WTC11 (cell line): ENCODE results near the gene C4orf50. TPM values are rescaled to one million over a fixed set of nuclear protein-coding genes. Genes with fewer than 3 reads are reported as not detected.
A peak's percentile ranks its signal among the peaks of the same experiment; 100 is the strongest.

Source experiments
- ATAC-seq: fragments of 200-7000 bp; cut with Tn5 transposase; 2 replicates; pipeline ENCODE4 v1.10.0; 2021; ENCODE audit warnings: mild to moderate bottlenecking, moderate library complexity
- Bru-seq: library from RNA; stranded (reverse); fragments of 400-500 nt; gene quantifications from one replicate; lab custom pipeline; 2021; lab: Mats Ljungman, UMichigan
- CTCF ChIA-PET: fragments of 300-600 bp; sonication (Branson Sonifier 250); formaldehyde crosslinking; loops from one replicate; lab custom pipeline; 2021; ENCODE audit warnings: antibody characterized with exemption; lab: Charles Lee
- POLR2A ChIA-PET: fragments of 350-600 bp; sonication (Branson Sonifier 250); formaldehyde crosslinking; loops from one replicate; lab custom pipeline; 2021; ENCODE audit warnings: antibody characterized with exemption; lab: Charles Lee
- DNase-seq: peaks from one replicate; pipeline ENCODE4 v3.0.0; 2021; ENCODE audit warnings: low spot score
- H3K27ac Mint-ChIP-seq: 2 replicates; pipeline ENCODE4 v1.8.0; 2021; ENCODE audit warnings: mixed read lengths
- H3K27me3 Mint-ChIP-seq: 2 replicates; pipeline ENCODE4 v1.8.0; 2021; ENCODE audit warnings: low read depth, mild to moderate bottlenecking, moderate library complexity, mixed read lengths
- H3K36me3 Mint-ChIP-seq: 2 replicates; pipeline ENCODE4 v1.8.0; 2021; ENCODE audit warnings: mixed read lengths
- H3K4me1 Mint-ChIP-seq: 2 replicates; pipeline ENCODE4 v1.8.0; 2022; ENCODE audit warnings: mixed read lengths
- H3K4me3 Mint-ChIP-seq: 2 replicates; pipeline ENCODE4 v1.8.0; 2021; ENCODE audit warnings: mild to moderate bottlenecking, moderate library complexity, mixed read lengths
- H3K9me3 Mint-ChIP-seq: 2 replicates; pipeline ENCODE4 v1.8.0; 2021; ENCODE audit warnings: mixed read lengths
- FOXJ3 ChIP-seq: sonication (generic); formaldehyde crosslinking; IDR thresholded peaks from 2 replicates; pipeline ENCODE4 v1.9.0; 2021; ENCODE audit warnings: missing genetic modification reagents, mild to moderate bottlenecking, borderline replicate concordance
- GABPB1 ChIP-seq: sonication (generic); formaldehyde crosslinking; IDR thresholded peaks from 2 replicates; pipeline ENCODE4 v1.8.1; 2023; ENCODE audit warnings: mild to moderate bottlenecking, missing genetic modification reagents
- HMGA2 ChIP-seq: fragments of 250-450 bp; sonication (Bioruptor Pico); IDR thresholded peaks from 2 replicates; pipeline ENCODE4 v1.4.0; 2021; ENCODE audit warnings: mild to moderate bottlenecking, moderate library complexity
- OVOL2 ChIP-seq: fragments of 250-450 bp; sonication (Bioruptor Pico); IDR thresholded peaks from 2 replicates; pipeline ENCODE4 v1.9.0; 2021; ENCODE audit warnings: mild to moderate bottlenecking, borderline replicate concordance
- SMAD4 ChIP-seq: sonication (generic); formaldehyde crosslinking; IDR thresholded peaks from 2 replicates; pipeline ENCODE4 v1.8.0; 2022; ENCODE audit warnings: mild to moderate bottlenecking, missing genetic modification reagents
- TEAD4 ChIP-seq: sonication (generic); formaldehyde crosslinking; IDR thresholded peaks from 2 replicates; pipeline ENCODE4 v1.8.0; 2022; ENCODE audit warnings: mild to moderate bottlenecking, missing genetic modification reagents
- ZNF138 ChIP-seq: sonication (generic); formaldehyde crosslinking; conservative IDR thresholded peaks from 2 replicates; pipeline ENCODE4 v1.8.1; 2022; ENCODE audit warnings: mild to moderate bottlenecking, moderate library complexity, missing genetic modification reagents
- long read RNA-seq, 3 experiments: library from RNA in 1 of 3; library from capped mRNA in 1 of 3; library from polyadenylated mRNA in 1 of 3; unstranded in 2 of 3; stranded (forward) in 1 of 3; transcript quantifications; one replicate each; pipeline ENCODE4 v2.0.0, GENCODE V29; 2021
- total RNA-seq: library from RNA; stranded (reverse); gene quantifications from 3 replicates; pipeline ENCODE4 v1.2.3, GENCODE V29; 2021
- TF ChIP-seq, protein P1 (sequence below): sonication (generic); formaldehyde crosslinking; IDR thresholded peaks from 2 replicates; pipeline ENCODE4 v1.8.0; 2022; ENCODE audit warnings: mild to moderate bottlenecking, missing genetic modification reagents
- TF ChIP-seq, protein P2 (sequence below): fragments of 250-450 bp; sonication (Bioruptor Pico); IDR thresholded peaks from 2 replicates; pipeline ENCODE4 v1.9.0; 2021; ENCODE audit warnings: mild to moderate bottlenecking
- TF ChIP-seq, protein P3 (sequence below): sonication (generic); formaldehyde crosslinking; IDR thresholded peaks from 2 replicates; pipeline ENCODE4 v1.8.1; 2022; ENCODE audit warnings: missing genetic modification reagents, borderline replicate concordance
- TF ChIP-seq, protein P4 (sequence below): sonication (generic); formaldehyde crosslinking; IDR thresholded peaks from 2 replicates; pipeline ENCODE4 v1.8.0; 2023; ENCODE audit warnings: missing genetic modification reagents, mild to moderate bottlenecking, borderline replicate concordance
- TF ChIP-seq, protein P5 (sequence below): sonication (generic); formaldehyde crosslinking; IDR thresholded peaks from 2 replicates; pipeline ENCODE4 v1.8.1; 2022; ENCODE audit warnings: mild to moderate bottlenecking, missing genetic modification reagents, moderate library complexity, borderline replicate concordance

The C4orf50 gene
- 0.17 to 0.32 TPM (median 0.30 TPM) in 3 replicates for total RNA-seq
- percentile 20 among the genes with signal in this experiment for Bru-seq, nascent RNA
- long read RNA-seq, experiment 1, partial matches to known transcripts, result 3 of 13 reads
- long read RNA-seq, experiment 1, other reads (novel, unspliced or antisense), result 10 of 13 reads
- long read RNA-seq, experiment 2, partial matches to known transcripts, result 2 of 4 reads
- long read RNA-seq, experiment 2, other reads (novel, unspliced or antisense), result 2 of 4 reads
- long read RNA-seq, experiment 3, partial matches to known transcripts, result 0 of 1 reads
- long read RNA-seq, experiment 3, other reads (novel, unspliced or antisense), result 1 of 1 reads

DNA sequence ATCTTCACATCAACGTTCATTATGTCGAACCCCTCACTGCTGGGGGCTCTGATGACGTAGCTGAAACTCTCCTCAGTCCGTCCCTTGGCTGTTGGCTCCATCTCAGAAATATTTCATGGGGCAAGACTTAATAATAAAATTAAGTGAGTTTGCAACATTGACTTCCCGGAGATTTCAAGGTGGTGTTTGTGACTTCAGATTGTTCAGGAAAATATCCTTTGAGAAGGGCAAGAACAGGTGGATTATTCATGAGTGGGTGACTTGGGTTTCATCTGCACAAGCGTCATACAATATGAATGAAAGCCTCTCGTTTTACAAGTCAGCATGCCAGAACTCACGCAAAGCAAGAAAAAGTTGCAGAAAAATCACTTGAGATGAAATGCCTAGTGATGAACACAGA, at the start of gene C4orf50:
Gene C4orf50, minus strand, starts transcription at position 101 of the 400 bp plus-strand sequence.
- POLR2A ChIA-PET, result no interaction called here
- peak within 1 kb of the TSS; percentile 1; the same call in 1 of the 2 replicates for H3K4me3 Mint-ChIP-seq
- TF ChIP-seq FOXJ3, result no peak
- TF ChIP-seq, protein P1, sequence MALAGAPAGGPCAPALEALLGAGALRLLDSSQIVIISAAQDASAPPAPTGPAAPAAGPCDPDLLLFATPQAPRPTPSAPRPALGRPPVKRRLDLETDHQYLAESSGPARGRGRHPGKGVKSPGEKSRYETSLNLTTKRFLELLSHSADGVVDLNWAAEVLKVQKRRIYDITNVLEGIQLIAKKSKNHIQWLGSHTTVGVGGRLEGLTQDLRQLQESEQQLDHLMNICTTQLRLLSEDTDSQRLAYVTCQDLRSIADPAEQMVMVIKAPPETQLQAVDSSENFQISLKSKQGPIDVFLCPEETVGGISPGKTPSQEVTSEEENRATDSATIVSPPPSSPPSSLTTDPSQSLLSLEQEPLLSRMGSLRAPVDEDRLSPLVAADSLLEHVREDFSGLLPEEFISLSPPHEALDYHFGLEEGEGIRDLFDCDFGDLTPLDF (CRISPR knock-in tag), result no peak

DNA sequence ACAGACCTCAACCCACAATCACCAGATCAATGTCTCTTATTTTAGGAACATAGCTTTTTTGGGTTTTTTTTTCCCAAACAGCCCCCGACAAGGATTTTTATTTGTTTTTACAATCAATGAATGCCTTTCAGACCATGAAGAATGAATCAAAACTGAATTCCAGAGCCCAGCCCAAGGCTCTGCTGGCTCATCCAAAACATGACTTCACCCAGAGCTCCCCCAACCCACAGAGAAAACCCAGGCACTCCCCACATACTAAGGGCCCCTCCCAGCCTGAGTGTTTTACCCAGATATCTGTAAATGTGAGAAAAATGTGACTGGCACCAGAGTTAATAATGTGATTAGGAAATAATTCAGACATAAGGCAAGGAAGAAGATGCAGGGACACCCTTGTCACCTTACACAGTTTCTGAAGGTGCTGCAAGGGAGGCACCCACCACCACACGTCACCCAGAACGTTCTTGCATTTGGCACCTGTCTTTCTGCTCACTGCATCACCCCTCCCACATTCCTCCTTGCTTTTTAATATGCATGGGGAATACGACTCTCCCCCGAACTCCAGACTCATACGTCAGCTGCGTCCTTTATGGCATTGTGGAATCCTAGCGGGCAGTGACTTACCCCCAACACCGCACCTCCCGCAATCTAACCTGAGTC, 47.8 kb upstream of the C4orf50 start:
- Mint-ChIP-seq H3K9me3 (peaks cover 6% of the 10 kb centered on the region; the same call in 1 of the 2 replicates), H3K4me1 (no peaks in the 10 kb centered on the region), H3K27ac (no peak overlapping the region), H3K36me3 (peaks cover 5% of the 10 kb centered on the region; the same call in 1 of the 2 replicates), H3K4me3 (no peak overlapping the region), H3K27me3 (no peaks in the 10 kb centered on the region; the same call in 1 of the 2 replicates)
- CTCF ChIA-PET, result interaction anchor here (0.9 to 1.2 kb wide), 3 partner anchors 47 to 77 kb away, joined by 3 read pairs; no protein-coding TSS in a partner anchor
- POLR2A ChIA-PET, result no interaction called here
- no peak for ATAC-seq
- no peak for DNase-seq
- TF ChIP-seq OVOL2 (CRISPR knock-in tag) (no peak), GABPB1 (CRISPR knock-in tag) (no peak), TEAD4 (CRISPR knock-in tag) (no peak), FOXJ3 (no peak), HMGA2 (no peak), ZNF138 (CRISPR knock-in tag) (no peak), SMAD4 (no peak)
- TF ChIP-seq, protein P2, sequence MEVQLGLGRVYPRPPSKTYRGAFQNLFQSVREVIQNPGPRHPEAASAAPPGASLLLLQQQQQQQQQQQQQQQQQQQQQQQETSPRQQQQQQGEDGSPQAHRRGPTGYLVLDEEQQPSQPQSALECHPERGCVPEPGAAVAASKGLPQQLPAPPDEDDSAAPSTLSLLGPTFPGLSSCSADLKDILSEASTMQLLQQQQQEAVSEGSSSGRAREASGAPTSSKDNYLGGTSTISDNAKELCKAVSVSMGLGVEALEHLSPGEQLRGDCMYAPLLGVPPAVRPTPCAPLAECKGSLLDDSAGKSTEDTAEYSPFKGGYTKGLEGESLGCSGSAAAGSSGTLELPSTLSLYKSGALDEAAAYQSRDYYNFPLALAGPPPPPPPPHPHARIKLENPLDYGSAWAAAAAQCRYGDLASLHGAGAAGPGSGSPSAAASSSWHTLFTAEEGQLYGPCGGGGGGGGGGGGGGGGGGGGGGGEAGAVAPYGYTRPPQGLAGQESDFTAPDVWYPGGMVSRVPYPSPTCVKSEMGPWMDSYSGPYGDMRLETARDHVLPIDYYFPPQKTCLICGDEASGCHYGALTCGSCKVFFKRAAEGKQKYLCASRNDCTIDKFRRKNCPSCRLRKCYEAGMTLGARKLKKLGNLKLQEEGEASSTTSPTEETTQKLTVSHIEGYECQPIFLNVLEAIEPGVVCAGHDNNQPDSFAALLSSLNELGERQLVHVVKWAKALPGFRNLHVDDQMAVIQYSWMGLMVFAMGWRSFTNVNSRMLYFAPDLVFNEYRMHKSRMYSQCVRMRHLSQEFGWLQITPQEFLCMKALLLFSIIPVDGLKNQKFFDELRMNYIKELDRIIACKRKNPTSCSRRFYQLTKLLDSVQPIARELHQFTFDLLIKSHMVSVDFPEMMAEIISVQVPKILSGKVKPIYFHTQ (CRISPR knock-in tag), result no peak
- TF ChIP-seq, protein P3, sequence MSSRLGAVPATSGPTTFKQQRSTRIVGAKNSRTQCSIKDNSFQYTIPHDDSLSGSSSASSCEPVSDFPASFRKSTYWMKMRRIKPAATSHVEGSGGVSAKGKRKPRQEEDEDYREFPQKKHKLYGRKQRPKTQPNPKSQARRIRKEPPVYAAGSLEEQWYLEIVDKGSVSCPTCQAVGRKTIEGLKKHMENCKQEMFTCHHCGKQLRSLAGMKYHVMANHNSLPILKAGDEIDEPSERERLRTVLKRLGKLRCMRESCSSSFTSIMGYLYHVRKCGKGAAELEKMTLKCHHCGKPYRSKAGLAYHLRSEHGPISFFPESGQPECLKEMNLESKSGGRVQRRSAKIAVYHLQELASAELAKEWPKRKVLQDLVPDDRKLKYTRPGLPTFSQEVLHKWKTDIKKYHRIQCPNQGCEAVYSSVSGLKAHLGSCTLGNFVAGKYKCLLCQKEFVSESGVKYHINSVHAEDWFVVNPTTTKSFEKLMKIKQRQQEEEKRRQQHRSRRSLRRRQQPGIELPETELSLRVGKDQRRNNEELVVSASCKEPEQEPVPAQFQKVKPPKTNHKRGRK (CRISPR knock-in tag), result no peak
- TF ChIP-seq, protein P4, sequence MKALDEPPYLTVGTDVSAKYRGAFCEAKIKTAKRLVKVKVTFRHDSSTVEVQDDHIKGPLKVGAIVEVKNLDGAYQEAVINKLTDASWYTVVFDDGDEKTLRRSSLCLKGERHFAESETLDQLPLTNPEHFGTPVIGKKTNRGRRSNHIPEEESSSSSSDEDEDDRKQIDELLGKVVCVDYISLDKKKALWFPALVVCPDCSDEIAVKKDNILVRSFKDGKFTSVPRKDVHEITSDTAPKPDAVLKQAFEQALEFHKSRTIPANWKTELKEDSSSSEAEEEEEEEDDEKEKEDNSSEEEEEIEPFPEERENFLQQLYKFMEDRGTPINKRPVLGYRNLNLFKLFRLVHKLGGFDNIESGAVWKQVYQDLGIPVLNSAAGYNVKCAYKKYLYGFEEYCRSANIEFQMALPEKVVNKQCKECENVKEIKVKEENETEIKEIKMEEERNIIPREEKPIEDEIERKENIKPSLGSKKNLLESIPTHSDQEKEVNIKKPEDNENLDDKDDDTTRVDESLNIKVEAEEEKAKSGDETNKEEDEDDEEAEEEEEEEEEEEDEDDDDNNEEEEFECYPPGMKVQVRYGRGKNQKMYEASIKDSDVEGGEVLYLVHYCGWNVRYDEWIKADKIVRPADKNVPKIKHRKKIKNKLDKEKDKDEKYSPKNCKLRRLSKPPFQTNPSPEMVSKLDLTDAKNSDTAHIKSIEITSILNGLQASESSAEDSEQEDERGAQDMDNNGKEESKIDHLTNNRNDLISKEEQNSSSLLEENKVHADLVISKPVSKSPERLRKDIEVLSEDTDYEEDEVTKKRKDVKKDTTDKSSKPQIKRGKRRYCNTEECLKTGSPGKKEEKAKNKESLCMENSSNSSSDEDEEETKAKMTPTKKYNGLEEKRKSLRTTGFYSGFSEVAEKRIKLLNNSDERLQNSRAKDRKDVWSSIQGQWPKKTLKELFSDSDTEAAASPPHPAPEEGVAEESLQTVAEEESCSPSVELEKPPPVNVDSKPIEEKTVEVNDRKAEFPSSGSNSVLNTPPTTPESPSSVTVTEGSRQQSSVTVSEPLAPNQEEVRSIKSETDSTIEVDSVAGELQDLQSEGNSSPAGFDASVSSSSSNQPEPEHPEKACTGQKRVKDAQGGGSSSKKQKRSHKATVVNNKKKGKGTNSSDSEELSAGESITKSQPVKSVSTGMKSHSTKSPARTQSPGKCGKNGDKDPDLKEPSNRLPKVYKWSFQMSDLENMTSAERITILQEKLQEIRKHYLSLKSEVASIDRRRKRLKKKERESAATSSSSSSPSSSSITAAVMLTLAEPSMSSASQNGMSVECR (CRISPR knock-in tag), result no peak
- TF ChIP-seq, protein P5, sequence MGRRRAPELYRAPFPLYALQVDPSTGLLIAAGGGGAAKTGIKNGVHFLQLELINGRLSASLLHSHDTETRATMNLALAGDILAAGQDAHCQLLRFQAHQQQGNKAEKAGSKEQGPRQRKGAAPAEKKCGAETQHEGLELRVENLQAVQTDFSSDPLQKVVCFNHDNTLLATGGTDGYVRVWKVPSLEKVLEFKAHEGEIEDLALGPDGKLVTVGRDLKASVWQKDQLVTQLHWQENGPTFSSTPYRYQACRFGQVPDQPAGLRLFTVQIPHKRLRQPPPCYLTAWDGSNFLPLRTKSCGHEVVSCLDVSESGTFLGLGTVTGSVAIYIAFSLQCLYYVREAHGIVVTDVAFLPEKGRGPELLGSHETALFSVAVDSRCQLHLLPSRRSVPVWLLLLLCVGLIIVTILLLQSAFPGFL (CRISPR knock-in tag), result no peak

More for the DNA sequence above, at the start of gene C4orf50:
- no peaks in the 10 kb centered on the region; the same call in 1 of the 2 replicates for H3K27me3 Mint-ChIP-seq
- no peaks in the 10 kb centered on the region for H3K36me3 Mint-ChIP-seq
- CTCF ChIA-PET, result interaction anchor here (3.7 kb wide), 1 partner anchor 20 kb away, joined by 28 read pairs; no protein-coding TSS in a partner anchor
- no peak within 1 kb of the TSS; the same call in 1 of the 2 replicates for H3K27ac Mint-ChIP-seq
- H3K4me1 Mint-ChIP-seq, result peaks cover 14% of the 10 kb centered on the region
- DNase-seq (no peak), ATAC-seq (no peak)
- H3K9me3 Mint-ChIP-seq, result no peaks in the 10 kb centered on the region
